ENCODE data around the gene ANKH.

GRCh38 chr5:14816999-14817761 lies 54.4 kb downstream of the ANKH start:
- TF ChIP-seq POLR2AphosphoS5 (IDR thresholded peaks at IDR 0.05) (no peak), CTCF (IDR thresholded peaks at IDR 0.05) (no peak), POLR2A (IDR thresholded peaks at IDR 0.05) (no peak)

All from prostate gland (tissue), 2 donors.